Measurements from ENCODE around the gene SUN5.

GRCh38 chr20:33024243-33024560 lies 20.0 kb upstream of the SUN5 start:
- TF ChIP-seq MYBL2 (CRISPR knock-in tag; IDR thresholded peaks at IDR 0.05) (no peak), CTCF (IDR thresholded peaks at IDR 0.05) (no peak), USF1 (CRISPR knock-in tag; IDR thresholded peaks at IDR 0.05) (no peak), IRF1 (CRISPR knock-in tag; IDR thresholded peaks at IDR 0.05) (no peak), ZNF532 (CRISPR knock-in tag; IDR thresholded peaks at IDR 0.05; ENCODE audit: borderline replicate concordance) (no peak), ETV6 (CRISPR knock-in tag; IDR thresholded peaks at IDR 0.05) (no peak), ATF6 (CRISPR knock-in tag; IDR thresholded peaks at IDR 0.05) (no peak), TCF7 (CRISPR knock-in tag; IDR thresholded peaks at IDR 0.05; ENCODE audit: low read depth) (no peak), KAT7 (CRISPR knock-in tag; IDR thresholded peaks at IDR 0.05; ENCODE audit: borderline replicate concordance) (no peak), FOXP1 (CRISPR knock-in tag; IDR thresholded peaks at IDR 0.05; ENCODE audit: borderline replicate concordance) (no peak), E2F5 (CRISPR knock-in tag; IDR thresholded peaks at IDR 0.05) (no peak), JUN (CRISPR knock-in tag; IDR thresholded peaks at IDR 0.05) (no peak), ZNF512 (CRISPR knock-in tag; IDR thresholded peaks at IDR 0.05; ENCODE audit: borderline replicate concordance) (no peak)
